Measurements from ENCODE around the gene AVPI1.

The AVPI1 gene

GRCh38 chr10:97627731-97628130, 59.3 kb downstream of the AVPI1 start:
- no peak for DNase-seq (ENCODE audit: extremely low spot score)
- POLR2A ChIA-PET, result no interaction called here
- CTCF ChIA-PET, result no interaction called here

More at GRCh38 chr10:97627731-97628130, 59.3 kb downstream of the AVPI1 start:
- no peak for TF ChIP-seq ARNT (IDR thresholded peaks at IDR 0.05)
- no peak for TF ChIP-seq ZNF384 (IDR thresholded peaks at IDR 0.05)
- TF ChIP-seq PKNOX1 (IDR thresholded peaks at IDR 0.05), result no peak
- TF ChIP-seq BHLHE40 (IDR thresholded peaks at IDR 0.05; ENCODE audit: borderline replicate concordance), result no peak
- TF ChIP-seq SUZ12 (IDR thresholded peaks at IDR 0.05), result no peak
- no peak for TF ChIP-seq TARDBP (IDR thresholded peaks at IDR 0.05)
- TF ChIP-seq ELF4 (IDR thresholded peaks at IDR 0.05), result no peak
- no peak for TF ChIP-seq SP1 (IDR thresholded peaks at IDR 0.05)
- TF ChIP-seq FOXK2 (IDR thresholded peaks at IDR 0.05), result no peak
- TF ChIP-seq NFRKB (IDR thresholded peaks at IDR 0.05), result no peak
- no peak for TF ChIP-seq LEF1 (IDR thresholded peaks at IDR 0.05; ENCODE audit: borderline replicate concordance)
- no peak for TF ChIP-seq FOXA1 (IDR thresholded peaks at IDR 0.05)
- TF ChIP-seq L3MBTL2 (conservative IDR thresholded peaks at IDR 0.05), result no peak
- TF ChIP-seq FOXM1 (IDR thresholded peaks at IDR 0.05; ENCODE audit: borderline replicate concordance), result no peak
- TF ChIP-seq CTBP1 (IDR thresholded peaks at IDR 0.05; ENCODE audit: borderline replicate concordance), result no peak
- no peak for TF ChIP-seq HDGF (IDR thresholded peaks at IDR 0.05; ENCODE audit: borderline replicate concordance)

Measured in HEK293T (cell line).